Fibroblast of pulmonary artery (primary cell): ENCODE data around the gene SMARCA1.

Source experiments
- DNase-seq: peaks from one replicate; pipeline ENCODE4 v3.0.0-alpha.2; 2010; ENCODE audit warnings: low read depth
- H3K4me3 ChIP-seq: replicated peaks from 2 replicates; pipeline ENCODE4 v1.5.1; 2011; ENCODE audit warnings: low read depth, mild to moderate bottlenecking, control low read depth, low read length, moderate library complexity
- CTCF ChIP-seq: IDR thresholded peaks from 2 replicates; pipeline ENCODE4 v1.5.1; 2011; ENCODE audit warnings: mild to moderate bottlenecking, control low read depth, low read length, inconsistent platforms; ENCODE audit errors: missing control alignments

Gene SMARCA1

GRCh38 chrX:129495900-129496299, 27.4 kb downstream of the SMARCA1 start:
- no peak overlapping the region for H3K4me3 ChIP-seq
- DNase-seq, result no peak
- TF ChIP-seq CTCF, result no peak

- no peak for DNase-seq
- no peak for TF ChIP-seq CTCF
- no peak overlapping the region for H3K4me3 ChIP-seq
These were observed 28.4 kb downstream of the SMARCA1 start for GRCh38 chrX:129494887-129495286.

DNA sequence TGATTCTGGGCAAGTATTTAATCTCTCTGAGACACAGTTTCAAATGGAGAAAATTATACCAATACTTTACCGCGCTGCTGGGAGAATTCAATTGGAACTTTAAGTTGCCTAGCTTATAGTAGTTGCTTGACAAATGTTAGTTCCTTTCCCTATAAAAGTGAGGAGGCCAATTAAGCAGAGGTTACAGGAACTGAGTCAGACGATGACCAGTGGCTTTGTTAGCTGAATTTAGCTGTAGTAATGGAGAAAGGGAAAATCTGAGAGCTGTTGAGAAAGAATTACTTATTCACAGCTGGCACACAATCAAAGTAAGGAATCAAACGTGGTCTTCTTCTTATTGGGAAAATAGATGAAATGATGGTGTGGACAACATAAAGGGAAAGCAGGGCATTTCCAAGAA, 29.6 kb downstream of the SMARCA1 start:
- TF ChIP-seq CTCF, result no peak
- DNase-seq, result peak; percentile 44
- H3K4me3 ChIP-seq, result no peak overlapping the region

GRCh38 chrX:129490330-129490729, 33.0 kb downstream of the SMARCA1 start:
- no peak for DNase-seq
- TF ChIP-seq CTCF, result no peak
- H3K4me3 ChIP-seq, result no peak overlapping the region

DNA sequence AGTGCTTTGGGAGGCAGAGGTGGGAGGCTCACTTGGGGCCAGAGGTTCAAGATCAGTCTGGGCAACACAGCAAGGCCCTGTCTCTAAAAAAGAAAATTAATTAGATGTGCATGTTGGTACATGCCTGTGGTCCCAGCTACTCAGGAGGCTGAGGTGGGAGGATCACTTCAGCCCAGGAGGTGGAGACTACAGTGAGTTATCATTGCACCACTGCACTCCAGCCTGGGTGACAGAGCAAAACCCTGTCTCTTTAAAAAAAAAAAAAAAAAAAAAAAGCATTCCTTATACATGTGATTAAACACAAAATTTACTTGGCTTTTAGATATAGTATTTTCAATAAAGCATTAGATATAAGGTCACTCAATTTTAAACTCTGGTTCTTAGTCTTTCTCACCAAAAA, 34.9 kb downstream of the SMARCA1 start:
- no peak overlapping the region for H3K4me3 ChIP-seq
- TF ChIP-seq CTCF, result no peak
- DNase-seq, result no peak

- no peak for TF ChIP-seq CTCF
- DNase-seq, result no peak
These were observed 42.4 kb downstream of the SMARCA1 start for GRCh38 chrX:129480889-129481288.

GRCh38 chrX:129478516-129478915, 44.8 kb downstream of the SMARCA1 start:
- DNase-seq, result peak; percentile 43
- no peak overlapping the region for H3K4me3 ChIP-seq
- no peak for TF ChIP-seq CTCF

More at GRCh38 chrX:129480889-129481288, 42.4 kb downstream of the SMARCA1 start:
- no peak overlapping the region for H3K4me3 ChIP-seq
